Mucosa of stomach (tissue), 1 donor: Measurements from ENCODE around the gene SCFD1.

ENCODE experiments used
- H3K27me3 ChIP-seq: one replicate; pipeline ENCODE4 v1.7.0; 2013; ENCODE audit warnings: mild to moderate bottlenecking, low read length; ENCODE audit not compliant: control insufficient read depth, insufficient read depth
- H3K36me3 ChIP-seq: one replicate; pipeline ENCODE4 v1.7.0; 2013; ENCODE audit warnings: low read length; ENCODE audit not compliant: control insufficient read depth, insufficient read depth
- H3K4me1 ChIP-seq: one replicate; pipeline ENCODE4 v1.7.0; 2013; ENCODE audit warnings: mild to moderate bottlenecking, low read length; ENCODE audit not compliant: control insufficient read depth, insufficient read depth
- H3K4me3 ChIP-seq: one replicate; pipeline ENCODE4 v1.7.0; 2013; ENCODE audit warnings: low read length
- H3K9ac ChIP-seq: one replicate; pipeline ENCODE4 v1.7.0; 2013; ENCODE audit warnings: mild to moderate bottlenecking, low read length, moderate library complexity
- H3K9me3 ChIP-seq: one replicate; pipeline ENCODE4 v1.7.0; 2013; ENCODE audit warnings: mild to moderate bottlenecking, low read length, moderate library complexity; ENCODE audit not compliant: control insufficient read depth
- donor health status: Pancreatic carcinoma.

SCFD1 gene

DNA sequence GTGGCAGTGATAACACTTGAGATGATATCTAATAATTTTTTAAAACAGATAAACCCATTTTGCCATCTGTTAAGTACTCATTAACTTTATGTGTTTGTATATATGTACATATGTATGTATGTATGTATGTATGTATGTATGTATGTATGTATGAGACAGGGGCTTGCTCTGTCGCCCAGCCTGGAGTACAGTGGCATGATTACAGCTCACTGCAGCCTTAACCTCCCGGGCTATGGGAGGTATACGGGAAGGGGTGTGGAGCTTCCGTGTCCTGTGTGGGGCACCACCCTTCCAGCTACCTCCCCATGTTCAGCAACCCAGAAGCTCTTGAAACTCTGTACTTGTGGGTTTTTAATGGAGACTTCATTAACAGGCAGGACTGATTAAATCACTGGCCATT, 116.9 kb downstream of the SCFD1 start:
- H3K9ac ChIP-seq, result no peak overlapping the region
- no peaks in the 10 kb centered on the region for H3K4me1 ChIP-seq
- no peaks in the 10 kb centered on the region for H3K27me3 ChIP-seq
- no peaks in the 10 kb centered on the region for H3K9me3 ChIP-seq
- H3K4me3 ChIP-seq, result no peak overlapping the region
- H3K36me3 ChIP-seq, result no peaks in the 10 kb centered on the region

- Histone ChIP-seq H3K4me3 (no peak overlapping the region), H3K27me3 (no peaks in the 10 kb centered on the region), H3K4me1 (no peaks in the 10 kb centered on the region), H3K36me3 (no peaks in the 10 kb centered on the region), H3K9ac (no peak overlapping the region), H3K9me3 (no peaks in the 10 kb centered on the region)
These were observed 126.2 kb downstream of the SCFD1 start for GRCh38 chr14:30748343-30748742.

DNA sequence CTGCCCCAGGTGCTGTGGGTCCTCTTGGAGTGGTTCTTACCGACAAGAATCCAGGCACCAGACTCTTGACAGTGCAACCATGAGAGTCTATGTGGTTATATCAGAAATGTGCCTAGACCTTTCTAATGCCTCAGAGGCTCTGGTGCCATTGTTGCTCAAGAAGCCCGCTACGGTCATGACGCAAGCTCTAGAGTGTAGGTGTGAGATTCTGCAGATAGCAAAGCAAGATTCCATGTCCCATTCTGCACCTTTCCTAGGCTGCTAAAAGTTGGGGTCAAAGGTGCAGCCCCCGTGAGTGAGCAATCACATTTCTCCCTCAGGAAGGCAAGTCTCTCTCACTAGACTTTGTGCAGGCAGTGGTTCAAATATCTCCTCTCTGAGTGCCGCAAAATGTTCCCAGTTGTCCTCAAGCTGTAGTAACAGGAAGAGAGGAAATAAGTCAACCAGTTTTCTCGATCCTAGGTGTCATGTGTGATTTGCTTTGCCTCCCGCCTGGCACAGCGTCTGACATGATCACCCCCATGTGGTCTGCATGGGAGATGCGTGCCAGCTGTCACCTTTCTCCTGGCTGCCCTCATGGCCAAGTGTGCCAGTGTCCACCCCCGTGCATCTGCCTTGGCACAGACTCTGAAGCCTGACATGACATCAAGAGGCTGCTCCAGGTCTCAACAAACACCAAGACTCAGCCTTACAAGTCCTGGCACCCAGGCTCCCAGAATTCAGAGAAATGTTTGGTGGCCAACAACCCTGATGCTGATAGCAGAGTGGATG, 129.7 kb downstream of the SCFD1 start:
- Histone ChIP-seq H3K9ac (no peak overlapping the region), H3K4me3 (no peak overlapping the region), H3K27me3 (no peaks in the 10 kb centered on the region), H3K36me3 (no peaks in the 10 kb centered on the region), H3K9me3 (no peaks in the 10 kb centered on the region), H3K4me1 (no peaks in the 10 kb centered on the region)

GRCh38 chr14:30753452-30753851, 131.3 kb downstream of the SCFD1 start:
- no peaks in the 10 kb centered on the region for H3K9me3 ChIP-seq
- no peaks in the 10 kb centered on the region for H3K4me1 ChIP-seq
- no peaks in the 10 kb centered on the region for H3K27me3 ChIP-seq
- H3K36me3 ChIP-seq, result no peaks in the 10 kb centered on the region
- H3K9ac ChIP-seq, result no peak overlapping the region
- H3K4me3 ChIP-seq, result no peak overlapping the region

GRCh38 chr14:30754778-30755177, 132.7 kb downstream of the SCFD1 start:
- Histone ChIP-seq H3K27me3 (no peaks in the 10 kb centered on the region), H3K4me3 (no peak overlapping the region), H3K9ac (no peak overlapping the region), H3K36me3 (no peaks in the 10 kb centered on the region), H3K4me1 (no peaks in the 10 kb centered on the region), H3K9me3 (no peaks in the 10 kb centered on the region)

DNA sequence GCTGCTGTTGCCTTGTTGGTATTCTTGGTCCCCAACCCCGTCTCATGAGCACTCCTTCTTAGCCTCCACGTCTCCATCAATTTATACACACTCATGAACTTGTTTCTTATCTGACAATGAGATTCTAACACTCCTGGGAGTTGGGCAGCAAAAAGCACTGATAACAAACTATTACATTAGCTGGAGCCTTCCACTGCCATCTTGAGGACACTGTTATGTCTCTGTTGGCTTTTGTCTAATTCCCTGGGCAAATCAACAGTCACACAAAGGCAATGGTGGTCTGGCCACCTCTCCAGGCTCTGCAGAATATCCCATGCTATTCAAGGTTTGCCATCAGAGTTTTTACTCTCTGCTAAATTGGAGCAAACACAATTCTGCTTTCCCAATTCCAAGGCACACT, 134.5 kb downstream of the SCFD1 start:
- no peaks in the 10 kb centered on the region for H3K27me3 ChIP-seq
- no peaks in the 10 kb centered on the region for H3K36me3 ChIP-seq

DNA sequence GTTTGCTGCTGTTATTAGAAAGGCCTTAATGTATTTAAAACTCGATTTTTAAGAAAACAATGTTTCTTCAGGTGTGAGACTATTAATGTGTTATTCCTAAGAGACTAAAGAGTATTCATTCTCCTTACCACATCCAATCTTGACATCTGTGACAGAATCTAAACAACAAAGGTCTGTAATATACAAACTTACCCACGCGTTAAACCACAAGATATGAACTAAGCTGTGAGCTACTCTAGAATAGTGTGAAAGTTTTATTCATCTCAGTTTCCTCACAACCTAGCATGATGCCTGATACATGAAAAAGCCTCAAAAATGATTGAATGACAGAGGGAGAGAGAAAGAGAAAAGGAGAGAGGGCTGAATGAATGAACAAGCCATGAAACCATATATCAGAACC, 135.0 kb downstream of the SCFD1 start:
- H3K4me1 ChIP-seq, result no peaks in the 10 kb centered on the region
- no peaks in the 10 kb centered on the region for H3K36me3 ChIP-seq
- no peaks in the 10 kb centered on the region for H3K9me3 ChIP-seq
- no peak overlapping the region for H3K9ac ChIP-seq
- no peak overlapping the region for H3K4me3 ChIP-seq
- H3K27me3 ChIP-seq, result no peaks in the 10 kb centered on the region

More for the DNA sequence above, 134.5 kb downstream of the SCFD1 start:
- Histone ChIP-seq H3K4me1 (no peaks in the 10 kb centered on the region), H3K9ac (no peak overlapping the region), H3K9me3 (no peaks in the 10 kb centered on the region), H3K4me3 (no peak overlapping the region)

DNA sequence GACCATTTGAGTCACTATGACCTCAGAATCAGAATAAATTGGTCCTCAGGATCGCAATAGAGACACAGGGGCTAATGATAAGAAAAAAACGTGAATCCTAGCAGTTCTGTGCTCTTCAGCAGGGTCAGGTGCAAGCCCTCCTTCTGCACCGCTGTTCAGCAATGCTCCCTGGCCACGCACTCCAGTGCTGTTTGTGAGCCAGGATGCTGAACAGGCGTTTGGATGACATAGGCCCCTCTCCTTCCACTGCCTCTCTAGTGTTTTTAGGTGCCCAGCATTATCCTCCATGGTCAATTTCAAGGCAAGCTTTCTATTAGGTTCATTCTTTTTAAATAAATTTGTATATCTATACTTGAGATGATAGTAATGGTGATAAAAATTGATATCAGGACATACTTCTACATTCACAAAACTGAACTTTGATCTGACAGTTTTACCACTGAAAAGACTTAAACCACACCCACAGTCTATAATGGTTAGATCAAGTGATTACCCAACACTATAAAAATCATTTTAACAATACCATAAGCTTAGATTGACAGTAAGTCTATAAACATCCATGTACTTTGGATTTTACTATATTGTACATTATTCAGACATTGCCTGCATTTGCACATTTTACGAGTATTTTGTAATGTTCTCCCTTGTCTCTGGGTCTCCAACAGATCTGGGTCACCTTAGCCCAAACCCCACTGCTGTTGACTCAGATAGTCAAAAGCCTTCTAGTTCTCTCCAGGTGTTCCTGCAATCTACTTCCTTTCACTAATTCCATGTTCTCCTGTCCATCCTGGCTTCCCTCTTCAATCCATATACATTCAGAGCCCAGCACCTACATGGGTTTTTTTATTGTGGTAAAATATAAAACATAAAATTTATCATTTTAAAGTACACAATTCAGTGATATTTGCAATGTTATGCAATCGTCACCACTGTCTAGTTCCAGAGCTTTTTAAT, 137.3 kb downstream of the SCFD1 start:
- no peak overlapping the region for H3K4me3 ChIP-seq
- H3K36me3 ChIP-seq, result no peaks in the 10 kb centered on the region
- no peaks in the 10 kb centered on the region for H3K4me1 ChIP-seq
- no peaks in the 10 kb centered on the region for H3K27me3 ChIP-seq
- H3K9ac ChIP-seq, result no peak overlapping the region
- no peaks in the 10 kb centered on the region for H3K9me3 ChIP-seq

DNA sequence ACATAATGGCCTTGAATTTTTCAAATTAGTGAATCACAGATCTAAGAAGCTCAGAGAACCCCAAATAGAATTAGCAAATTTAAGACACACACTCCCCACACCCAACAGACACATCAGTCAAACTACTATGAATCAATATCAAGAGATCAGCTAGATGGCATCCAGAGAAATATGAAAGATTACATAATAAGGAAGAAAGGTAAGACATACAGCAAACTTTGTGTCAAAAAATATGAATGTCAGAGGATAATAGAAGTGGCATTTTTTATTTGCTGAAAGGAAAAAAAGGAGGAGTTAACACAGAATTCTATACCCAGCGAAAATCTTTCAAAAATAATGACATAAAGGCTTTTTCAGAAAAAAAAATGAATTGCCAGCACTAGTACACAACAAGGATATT, 141.8 kb downstream of the SCFD1 start:
- no peaks in the 10 kb centered on the region for H3K36me3 ChIP-seq
- no peaks in the 10 kb centered on the region for H3K4me1 ChIP-seq
- H3K9ac ChIP-seq, result no peak overlapping the region
- no peaks in the 10 kb centered on the region for H3K27me3 ChIP-seq
- H3K4me3 ChIP-seq, result no peak overlapping the region
- H3K9me3 ChIP-seq, result no peaks in the 10 kb centered on the region

- Histone ChIP-seq H3K4me3 (no peak overlapping the region), H3K4me1 (no peaks in the 10 kb centered on the region), H3K9ac (no peak overlapping the region), H3K27me3 (no peaks in the 10 kb centered on the region), H3K9me3 (no peaks in the 10 kb centered on the region), H3K36me3 (no peaks in the 10 kb centered on the region)
These were observed 145.5 kb downstream of the SCFD1 start for GRCh38 chr14:30767624-30768023.

GRCh38 chr14:30768791-30769190, 146.7 kb downstream of the SCFD1 start:
- no peak overlapping the region for H3K4me3 ChIP-seq
- no peaks in the 10 kb centered on the region for H3K27me3 ChIP-seq
- H3K9ac ChIP-seq, result no peak overlapping the region
- no peaks in the 10 kb centered on the region for H3K36me3 ChIP-seq
- H3K9me3 ChIP-seq, result no peaks in the 10 kb centered on the region
- H3K4me1 ChIP-seq, result no peaks in the 10 kb centered on the region

DNA sequence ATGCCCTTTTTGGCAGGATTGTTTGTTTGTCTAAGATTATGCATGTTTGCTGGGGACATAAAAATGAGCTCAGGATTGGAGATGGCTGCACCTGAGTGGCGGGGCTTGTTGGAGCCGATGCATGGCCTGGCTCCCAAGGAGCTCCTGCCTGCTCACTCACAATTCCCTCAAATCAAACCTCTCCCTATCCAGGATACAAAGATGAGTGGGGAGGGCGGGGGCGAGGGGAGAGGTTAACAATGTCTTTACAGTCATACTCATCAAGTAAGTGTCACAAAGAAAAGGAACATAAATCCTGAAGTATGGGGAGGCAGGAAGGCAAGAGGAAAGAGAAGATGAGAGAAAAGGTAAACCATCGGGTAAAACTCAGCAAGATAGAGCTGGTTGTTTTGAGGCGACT, 148.3 kb downstream of the SCFD1 start:
- H3K4me1 ChIP-seq, result no peaks in the 10 kb centered on the region
- no peak overlapping the region for H3K4me3 ChIP-seq
- no peaks in the 10 kb centered on the region for H3K9me3 ChIP-seq
- H3K36me3 ChIP-seq, result no peaks in the 10 kb centered on the region
- H3K9ac ChIP-seq, result no peak overlapping the region
- H3K27me3 ChIP-seq, result no peaks in the 10 kb centered on the region
